K562 (cell line): ENCODE data around the gene GUCY2C. TPM values are rescaled to one million over a fixed set of nuclear protein-coding genes. Genes with fewer than 3 reads are reported as not detected.

ENCODE experiments used
- CHD7 ChIP-seq: fragments of 200-600 bp; sonication (generic); IDR thresholded peaks from one replicate; pipeline ENCODE4 v1.6.1; 2012; ENCODE audit warnings: mild to moderate bottlenecking, low read depth, low read length, inconsistent platforms
- DACH1 ChIP-seq: fragments of 450-650 bp; IDR thresholded peaks from 2 replicates; pipeline ENCODE4 v1.6.1; 2018; ENCODE audit not compliant: partially characterized antibody
- RAD21 ChIP-seq, 2 experiments: fragments of 250-450 bp in 1 of 2; fragments of 450-650 bp in 1 of 2; sonication (Bioruptor Pico) in 1 of 2; formaldehyde crosslinking in 1 of 2; IDR thresholded peaks in 1 of 2; conservative IDR thresholded peaks in 1 of 2; 2 replicates each; pipeline versions ENCODE4 v1.4.0 to v1.8.0; 2020 to 2022; ENCODE audit warnings: mild to moderate bottlenecking in 2 of 2, moderate library complexity in 1 of 2
- SMAD2 ChIP-seq: fragments of 150-350 bp; IDR thresholded peaks from 2 replicates; pipeline ENCODE4 v1.6.1; 2014; ENCODE audit warnings: low read depth, mild to moderate bottlenecking, low read length
- SMC3 ChIP-seq: conservative IDR thresholded peaks from 2 replicates; pipeline ENCODE4 v1.6.1; 2011; ENCODE audit warnings: low read depth, low read length, improper control_type of control experiment; ENCODE audit not compliant: insufficient read depth
- ZNF57 ChIP-seq: fragments of 450-650 bp; formaldehyde crosslinking; IDR thresholded peaks from 2 replicates; pipeline ENCODE4 v1.4.0; 2020; ENCODE audit warnings: mild to moderate bottlenecking, moderate library complexity
- polyA plus RNA-seq, 8 experiments: library from polyadenylated mRNA; depleted of rRNA in 4 of 8; stranded (reverse) in 5 of 8; unstranded in 3 of 8; fragments of >200 nt; fragmentation: Nextera tagmentation in 2 of 8; fragmentation: Illumina TruSeq in 1 of 8; extraction: Ambion mirVana in 2 of 8; extraction: Trizol in 1 of 8; gene quantifications; 2 replicates each; pipeline versions ENCODE4 v1.2.1 to v1.2.3, GENCODE V29; 2011 to 2014; ENCODE audit warnings: inconsistent platforms in 1 of 8, missing spikeins in 1 of 8
- total RNA-seq, 7 experiments: library from RNA; depleted of rRNA in 6 of 7; stranded (reverse); fragments of >200 nt in 6 of 7; fragmentation: Illumina TruSeq in 2 of 7; extraction: Trizol in 2 of 7; gene quantifications; 2 replicates each; pipeline versions ENCODE4 v1.2.1 to v1.2.3, GENCODE V29; 2011 to 2021; ENCODE audit warnings: low replicate concordance in 1 of 7

Gene GUCY2C
- total and polyA plus RNA-seq, 9 of the 15 experiments (the other 6 are each of a cell fraction or from before 2014, with no cell fraction given): 0.01 to 0.05 (median 0.04) TPM; not detected in 6

- TF ChIP-seq RAD21 (CRISPR knock-in tag; conservative IDR thresholded peaks at IDR 0.05 in 1 of 2, IDR thresholded peaks at IDR 0.05 in 1 of 2) (peak in 1 of 2 experiments; percentile 59; a peak in 3 of 4 replicates), ZNF57 (CRISPR knock-in tag) (no peak), CHD7 (no peak), SMC3 (0 out of 2 replicates have a peak, but pooled peaks have one; percentile 27), SMAD2 (no peak), DACH1 (peak; percentile 73)
- TF ChIP-seq, all 486 proteins: peak for 5
These were observed 20.5 kb upstream of the GUCY2C start (continued) for GRCh38 chr12:14716848-14717444.
